ENCODE data around the gene GIPR. TPM values are rescaled to one million over a fixed set of nuclear protein-coding genes. Genes with fewer than 3 reads are reported as not detected.

Gene GIPR
- total RNA-seq, 1 experiment from 2014 or later = 0.45 TPM

DNA sequence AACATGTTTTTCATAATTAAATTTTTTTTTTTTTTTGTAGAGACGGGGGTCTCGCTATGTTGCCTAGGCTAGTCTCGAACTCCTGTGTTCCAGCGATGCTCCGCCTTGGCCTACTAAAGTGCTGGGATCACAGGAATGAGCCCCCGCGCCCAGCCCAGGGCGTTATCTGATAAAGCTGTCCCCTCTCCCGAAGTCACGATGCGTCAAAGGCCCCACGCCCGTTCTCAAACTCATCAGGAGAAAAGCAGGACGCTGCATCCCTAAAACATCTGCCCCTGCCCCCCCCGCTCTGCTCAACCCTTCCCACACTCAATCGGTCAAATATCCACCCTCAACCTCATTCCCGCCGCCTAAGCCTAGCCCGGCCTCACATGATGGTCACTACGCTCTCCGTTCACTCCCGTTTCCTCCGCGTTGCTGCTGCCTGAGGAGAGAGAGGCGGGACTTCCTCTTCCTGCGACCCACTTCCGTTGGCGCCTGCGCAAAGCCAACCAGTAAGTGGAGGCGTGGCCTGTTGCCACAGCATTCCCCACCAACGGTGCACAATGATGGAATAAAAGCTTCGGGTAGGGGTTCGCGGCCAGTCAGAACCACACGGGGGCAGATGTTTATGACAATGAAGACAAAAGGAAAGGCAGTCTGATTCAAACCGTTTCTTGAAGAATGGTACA is 23.6 kb downstream of the GIPR start, which contains the start of gene SNRPD2:
TSS of gene SNRPD2 (minus strand) at position 438 of the 671 bp plus-strand sequence. CDS start at position 373, 65 bp downstream.
- POLR2A ChIA-PET (ENCODE audit: low non-redundant PET) = interaction anchor here (0.6 to 1.0 kb wide), 2 partner anchors 78 to 129 kb away, joined by 3 to 12 read pairs; partner anchors contain the start of gene SIX5
- H3K9me3 ChIP-seq (ENCODE audit: low read depth, low read length, poor library complexity, severe bottlenecking) = no peaks in the 10 kb centered on the region
- no peaks in the 10 kb centered on the region for H3K27me3 ChIP-seq (replicated peaks; ENCODE audit: insufficient read depth, low read depth, low read length, poor library complexity)
- TF ChIP-seq EZH2 (IDR thresholded peaks at IDR 0.05; ENCODE audit: borderline replicate concordance, low read depth, low read length, poor library complexity, severe bottlenecking) (no peak), CTCF (conservative IDR thresholded peaks at IDR 0.05; ENCODE audit: low read depth, low read length) (no peak)
- DNase-seq (ENCODE audit: low spot score) = peak; percentile 95
- BruUV-seq (replicated peaks) = TSS peak; percentile 92
- peaks cover 26% of the 10 kb centered on the region for H3K36me3 ChIP-seq (ENCODE audit: insufficient read depth, low read length, poor library complexity, severe bottlenecking)
- H3K4me1 ChIP-seq (ENCODE audit: insufficient read depth, low read length, poor library complexity, severe bottlenecking) = peaks cover 9% of the 10 kb centered on the region
- H3K4me3 ChIP-seq (ENCODE audit: low read depth, low read length, poor library complexity, severe bottlenecking) = peak within 1 kb of the TSS; percentile 63
- intact Hi-C loops (cut with micrococcal nuclease; ENCODE audit: unreplicated experiment) = loop anchor here (5.0 to 10.0 kb wide), 3 partner anchors 83 to 264 kb away; partner anchors contain the start of gene GPR4
- peak within 1 kb of the TSS; percentile 88 for H3K27ac ChIP-seq (ENCODE audit: low read depth, low read length, poor library complexity, severe bottlenecking)
- CTCF ChIA-PET = interaction anchor here (0.5 to 1.9 kb wide), 6 partner anchors 14 to 211 kb away, joined by 3 to 14 read pairs (median 5); no protein-coding TSS in a partner anchor

GRCh38 chr19:45692187-45693105 is 24.4 kb downstream of the GIPR start, which contains the start of gene QPCTL:
TSS of gene QPCTL (plus strand) at chr19:45692666. CDS start at chr19:45692704, 38 bp downstream.
- Histone ChIP-seq H3K36me3 (ENCODE audit: insufficient read depth, low read length, poor library complexity, severe bottlenecking) (peaks cover 18% of the 10 kb centered on the region), H3K27me3 (replicated peaks; ENCODE audit: insufficient read depth, low read depth, low read length, poor library complexity) (no peaks in the 10 kb centered on the region), H3K4me1 (ENCODE audit: insufficient read depth, low read length, poor library complexity, severe bottlenecking) (peaks cover 9% of the 10 kb centered on the region), H3K4me3 (ENCODE audit: low read depth, low read length, poor library complexity, severe bottlenecking) (peak within 1 kb of the TSS; percentile 63), H3K27ac (ENCODE audit: low read depth, low read length, poor library complexity, severe bottlenecking) (peak within 1 kb of the TSS; percentile 88), H3K9me3 (ENCODE audit: low read depth, low read length, poor library complexity, severe bottlenecking) (no peaks in the 10 kb centered on the region)
- POLR2A ChIA-PET (ENCODE audit: low non-redundant PET) = interaction anchor here (0.6 to 1.0 kb wide), 3 partner anchors 25 to 130 kb away, joined by 3 to 12 read pairs (median 5); partner anchors contain the start of gene SIX5
- intact Hi-C loops (cut with micrococcal nuclease; ENCODE audit: unreplicated experiment) = loop anchor here (1.0 to 10.0 kb wide), 4 partner anchors 82 to 265 kb away; partner anchors contain the start of gene GPR4
- DNase-seq (ENCODE audit: low spot score) = peak; percentile 100
- no TSS peak for BruUV-seq (replicated peaks)
- CTCF ChIA-PET = interaction anchor here (0.5 to 1.9 kb wide), 10 partner anchors 10 to 226 kb away, joined by 3 to 14 read pairs (median 4); no protein-coding TSS in a partner anchor
- no peak for TF ChIP-seq CTCF (conservative IDR thresholded peaks at IDR 0.05; ENCODE audit: low read depth, low read length)
- TF ChIP-seq EZH2 (IDR thresholded peaks at IDR 0.05; ENCODE audit: borderline replicate concordance, low read depth, low read length, poor library complexity, severe bottlenecking) = no peak

Data from A673 (cell line).